Left ventricle myocardium superior (tissue), 1 donor: Measurements from ENCODE around the gene SLC20A1. TPM values are rescaled to one million over a fixed set of nuclear protein-coding genes. Genes with fewer than 3 reads are reported as not detected.
"Not testable (repeated sequence)": the region's sequence is repeated elsewhere in the genome, so short reads cannot be mapped to it uniquely, and the experiment has no call there.

Source experiments
- ATAC-seq: fragments of 200-7000 bp; cut with Tn5 transposase; one replicate; pipeline ENCODE4 v1.9.1; 2020; ENCODE audit warnings: mild to moderate bottlenecking, moderate library complexity
- DNase-seq: peaks from one replicate; pipeline ENCODE4 v3.0.0-alpha.2; 2020
- intact Hi-C: fragments of 100-400 bp; cut with micrococcal nuclease; formaldehyde crosslinking; loops from one replicate; pipeline ENCODE4 v1.11.0; 2022
- total RNA-seq: library from RNA; stranded (reverse); fragmentation: NEBNext Ultra II Directional; extraction: Animal tissue kit (Norgen Biotek cat#: 25700); gene quantifications from one replicate; pipeline ENCODE4 v1.2.1, GENCODE V29; 2021
- donor health status: DM: no; HTN: yes; CAD: no; lungs with severe emphysema.

The SLC20A1 gene
- total RNA-seq, 1 donor from 2014 or later, result 10.8 TPM

DNA sequence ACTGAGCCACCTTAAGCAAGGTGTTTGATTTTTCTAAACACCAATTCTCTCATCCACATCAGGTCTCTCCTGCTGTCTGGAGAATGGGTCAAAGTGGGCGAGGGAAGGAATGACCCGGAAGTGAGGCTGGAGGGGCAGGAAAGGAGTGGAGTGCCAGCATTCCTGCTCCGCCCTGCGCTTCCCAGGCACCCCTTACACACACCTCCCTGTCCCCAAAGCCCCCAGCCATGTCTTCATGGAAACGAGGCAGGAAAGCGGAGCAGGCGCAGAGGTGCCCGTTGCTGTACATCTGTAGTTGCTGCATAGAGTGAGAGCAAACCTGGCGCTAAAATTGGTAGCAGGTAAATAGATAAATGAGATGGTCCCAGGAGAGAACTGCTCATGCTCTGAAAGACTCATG lies 47.9 kb downstream of the SLC20A1 start:
- intact Hi-C loops, result no loop called here
- DNase-seq (no peak), ATAC-seq (no peak)

DNA sequence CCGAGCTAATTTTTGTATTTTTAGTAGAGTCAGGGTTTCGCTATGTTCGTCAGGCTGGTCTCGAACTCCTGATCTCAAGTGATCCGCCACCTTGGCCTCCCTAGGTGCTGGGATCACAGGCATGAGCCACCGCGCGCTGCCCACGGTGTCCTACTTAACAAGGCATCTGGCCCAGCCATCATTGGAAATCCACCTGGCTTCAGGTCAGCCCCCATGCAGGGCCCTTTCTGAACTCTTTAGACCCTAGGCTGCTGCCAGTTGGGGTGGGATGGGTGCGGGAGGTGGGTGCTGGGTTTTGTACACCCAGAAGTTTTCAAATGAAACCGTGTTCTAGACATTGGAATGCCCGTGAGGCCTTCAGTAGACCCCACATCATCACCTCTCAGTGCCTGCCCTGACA lies 48.4 kb downstream of the SLC20A1 start:
- intact Hi-C loops, result no loop called here
- ATAC-seq (no peak), DNase-seq (no peak)

DNA sequence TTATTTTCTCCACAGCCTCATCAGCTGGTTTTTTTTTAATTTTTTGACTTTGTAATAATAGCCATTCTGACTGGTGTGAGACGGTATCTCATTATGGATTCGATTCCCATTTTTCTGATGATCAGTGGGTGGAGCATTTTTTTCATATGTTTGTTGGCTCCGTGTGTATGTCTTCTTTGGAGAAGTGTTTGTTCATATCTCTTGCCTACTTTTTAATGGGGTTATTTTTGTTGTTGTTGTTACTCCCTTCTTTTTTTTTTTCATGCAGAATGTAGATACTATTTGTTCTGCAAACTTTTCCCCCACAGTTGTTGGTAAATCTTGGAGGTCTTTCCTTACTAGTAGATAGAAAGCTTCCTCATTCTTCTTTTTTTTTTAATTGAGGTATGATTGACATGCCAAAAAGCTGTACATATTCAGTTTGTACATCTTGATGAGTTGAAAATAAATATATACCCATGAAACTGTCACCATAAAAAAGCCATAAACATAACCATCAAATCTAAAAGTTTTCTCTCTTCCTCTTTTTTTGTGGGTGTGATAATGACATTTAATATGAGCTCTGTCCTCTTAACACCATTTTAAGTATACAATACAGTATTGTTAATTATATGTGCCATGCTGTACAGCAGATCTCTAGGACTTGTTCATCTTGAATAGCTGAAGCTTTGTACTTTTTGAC lies 53.2 kb downstream of the SLC20A1 start:
- ATAC-seq, result no peak
- DNase-seq, result no peak
- intact Hi-C loops, result no loop called here

GRCh38 chr2:112699984-112700667 lies 54.4 kb downstream of the SLC20A1 start:
- no peak for DNase-seq
- intact Hi-C loops, result no loop called here
- ATAC-seq, result peak; percentile 38

DNA sequence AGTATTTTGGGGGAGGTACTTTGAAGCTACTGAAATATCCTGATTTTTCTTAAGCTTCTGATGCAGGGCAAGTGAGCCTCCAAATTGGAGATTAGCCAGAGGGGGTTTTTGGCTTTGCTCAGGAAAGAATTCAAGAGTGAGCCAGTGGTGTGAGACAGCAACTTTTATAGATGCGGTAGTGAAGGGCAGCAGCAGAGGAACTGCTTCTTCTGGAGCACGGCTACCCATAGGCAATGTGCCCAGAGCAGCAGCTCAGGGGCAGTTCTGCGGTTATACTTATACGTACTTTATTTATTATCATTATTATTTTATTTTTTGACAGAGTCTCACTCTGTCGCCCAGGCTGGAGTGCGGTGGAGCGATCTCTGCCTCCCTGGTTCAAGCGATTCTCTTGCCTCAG lies 55.3 kb downstream of the SLC20A1 start:
- DNase-seq (no peak), ATAC-seq (peak; percentile 52)
- intact Hi-C loops, result no loop called here

- ATAC-seq (no peak), DNase-seq (no peak)
- intact Hi-C loops, result no loop called here
Observed at GRCh38 chr2:112703684-112704083, 57.9 kb downstream of the SLC20A1 start.

DNA sequence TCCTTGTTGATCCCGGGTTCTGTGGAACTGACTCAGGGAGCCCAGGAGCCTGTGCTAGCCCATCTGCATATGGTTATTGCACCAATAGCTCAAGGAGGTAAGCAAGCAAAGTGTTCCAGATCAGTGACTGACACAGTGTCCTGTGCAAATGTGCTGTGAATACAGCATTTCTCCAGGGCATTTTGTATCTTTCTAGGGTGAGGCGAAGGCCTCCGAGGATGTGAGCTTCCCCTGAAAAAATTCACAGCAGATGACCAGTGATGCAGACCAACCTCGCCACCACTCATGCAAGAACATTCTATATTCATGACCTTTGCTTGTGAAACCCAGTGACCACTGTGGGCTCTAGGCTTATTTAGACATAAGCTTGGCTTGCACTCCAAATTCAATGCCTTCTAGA lies 59.8 kb downstream of the SLC20A1 start:
- DNase-seq (no peak), ATAC-seq (no peak)
- intact Hi-C loops, result no loop called here

DNA sequence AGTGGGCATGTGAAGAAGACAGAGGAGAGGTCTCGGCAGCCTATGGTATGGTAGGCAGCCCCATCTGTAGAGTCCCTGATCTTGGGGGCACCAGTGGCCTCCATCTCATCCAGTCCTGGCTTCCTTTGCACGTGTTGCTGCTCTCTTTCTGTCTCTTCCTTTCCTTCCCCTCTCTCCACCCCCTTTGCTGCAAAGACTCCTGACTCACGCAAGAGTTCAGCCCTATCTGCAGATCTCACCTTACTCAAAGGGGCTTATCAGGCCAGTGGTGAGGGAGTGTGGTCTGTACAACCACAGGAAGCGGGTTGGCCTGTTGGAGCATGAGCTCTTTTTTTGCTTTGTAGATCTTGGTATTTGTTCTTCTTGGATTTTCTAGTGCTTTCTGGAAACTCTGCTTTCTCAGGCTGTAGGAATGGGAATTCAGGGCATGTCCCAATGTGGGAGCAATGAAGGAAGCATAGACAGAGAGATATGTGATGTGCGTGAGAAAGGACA lies 60.5 kb downstream of the SLC20A1 start:
- DNase-seq, result no peak
- ATAC-seq, result no peak
- intact Hi-C loops, result no loop called here

- DNase-seq, intact Hi-C loops, ATAC-seq: not testable (repeated sequence)
Observed at GRCh38 chr2:112706947-112707346, 61.2 kb downstream of the SLC20A1 start.

DNA sequence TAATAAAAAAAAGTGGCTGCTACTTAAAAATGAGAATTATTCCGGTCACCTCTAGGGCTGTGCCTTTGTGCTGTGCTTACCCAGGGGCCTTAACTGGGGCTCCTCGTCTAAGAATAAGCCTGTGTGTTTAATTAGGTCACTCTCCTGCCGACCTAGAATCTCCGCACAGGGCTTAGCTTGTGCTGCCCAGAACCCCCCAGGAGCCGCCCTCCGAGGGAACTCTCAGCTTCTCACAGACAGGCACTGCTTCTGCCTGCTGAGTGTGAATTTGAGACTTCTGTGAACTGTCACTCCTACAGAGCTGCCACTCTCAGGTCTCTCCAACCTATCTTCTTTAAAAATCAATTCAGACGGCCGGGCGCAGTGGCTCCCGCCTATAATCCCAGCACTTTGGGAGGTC lies 63.2 kb downstream of the SLC20A1 start:
- no peak for DNase-seq
- ATAC-seq, result no peak
- intact Hi-C loops, result no loop called here

DNA sequence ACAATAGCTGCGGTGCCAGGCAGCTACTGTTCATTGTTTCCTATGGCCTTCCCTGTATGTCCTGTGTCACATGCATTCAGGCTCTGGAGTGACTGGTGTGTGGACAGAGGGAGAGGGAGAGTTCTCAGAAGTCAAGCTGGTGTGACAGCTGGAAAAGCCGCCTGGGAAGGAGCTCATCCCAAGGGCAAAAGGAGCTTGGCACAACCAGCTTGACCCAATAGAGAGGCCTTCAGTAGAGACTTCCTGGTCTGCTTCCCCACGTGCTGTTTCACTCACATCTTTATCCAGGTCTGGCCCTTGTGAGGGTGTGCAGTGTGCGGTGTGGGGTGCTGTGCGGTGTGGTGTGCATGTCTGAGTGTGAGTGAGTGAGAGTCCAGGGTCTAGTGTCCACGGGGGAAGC lies 64.0 kb downstream of the SLC20A1 start:
- DNase-seq, result no peak
- intact Hi-C loops, result no loop called here
- ATAC-seq, result no peak

DNA sequence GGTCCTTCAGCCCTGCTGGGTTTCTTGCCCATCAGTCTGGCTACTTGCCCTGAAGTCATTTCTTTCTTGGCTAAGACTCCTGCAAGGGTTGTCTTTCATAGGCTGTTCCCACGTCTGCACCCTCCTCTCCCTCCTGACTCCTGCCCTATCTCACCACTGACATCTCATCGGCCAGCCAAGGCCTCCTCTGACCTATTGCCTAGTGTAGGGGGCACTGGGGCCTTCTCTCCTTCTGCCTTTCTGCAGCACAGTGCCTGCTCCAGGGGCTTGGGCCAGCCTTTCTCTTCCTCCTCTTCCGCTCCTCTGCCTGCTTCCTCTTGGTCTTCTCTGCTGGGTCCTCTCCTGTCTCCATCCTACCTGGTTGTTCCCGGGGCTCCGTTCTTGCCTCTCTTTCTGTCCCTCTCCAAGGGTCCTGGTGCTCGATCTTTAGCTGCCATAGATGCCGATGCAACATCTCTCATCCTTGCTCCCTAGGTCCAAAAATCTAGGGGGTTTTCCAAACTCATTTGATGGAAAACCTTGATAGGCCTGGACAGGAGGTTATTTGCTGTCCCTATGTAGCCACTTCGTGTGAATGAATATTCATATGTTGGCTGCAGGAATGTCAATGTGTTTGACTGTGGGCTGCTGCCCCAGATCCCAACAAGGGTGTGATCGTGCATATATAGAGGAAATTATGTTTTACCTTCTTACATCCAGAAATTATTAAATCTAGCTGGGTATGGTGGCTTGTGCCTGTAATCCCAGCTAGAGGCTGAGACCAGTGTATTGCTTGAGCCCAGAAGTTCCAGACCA lies 65.4 kb downstream of the SLC20A1 start:
- intact Hi-C loops, result no loop called here
- DNase-seq (no peak), ATAC-seq (no peak)

GRCh38 chr2:112712465-112712864 lies 66.7 kb downstream of the SLC20A1 start:
- intact Hi-C loops, result no loop called here
- ATAC-seq, result no peak
- DNase-seq, result no peak

DNA sequence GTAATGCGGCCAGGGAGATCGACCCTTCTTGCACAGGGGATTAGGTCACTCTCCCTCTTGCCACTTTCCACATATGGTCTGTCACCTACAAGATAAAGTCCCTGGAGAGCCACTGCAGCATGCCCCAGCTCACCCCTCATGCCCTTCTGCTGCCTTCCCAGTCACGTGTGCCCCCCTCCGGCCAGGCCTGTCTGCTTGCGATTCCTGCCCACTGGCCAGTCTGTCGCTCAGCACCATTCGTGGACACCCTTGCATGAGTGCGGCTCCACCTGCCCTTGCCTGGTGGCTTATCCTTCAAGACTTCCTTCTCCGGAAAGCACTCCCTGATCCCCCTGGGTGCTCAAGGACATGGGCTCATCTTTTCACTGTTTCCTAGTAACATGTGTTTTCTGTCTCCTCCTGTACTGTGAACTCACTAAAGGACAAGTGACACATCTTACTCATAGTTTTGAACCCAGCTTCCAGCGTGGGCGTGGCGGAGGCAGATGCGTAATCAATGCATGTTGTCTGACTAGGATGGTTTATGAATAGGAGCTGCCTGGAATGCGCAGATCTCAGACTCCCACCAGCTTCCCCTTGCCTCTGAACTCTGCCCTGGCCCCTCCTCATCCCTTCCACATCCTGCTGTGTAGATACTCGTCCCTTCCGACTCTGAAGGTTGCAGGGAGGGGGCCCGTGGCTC lies 67.3 kb downstream of the SLC20A1 start:
- intact Hi-C loops, result no loop called here
- ATAC-seq (no peak), DNase-seq (no peak)

Other genes starting within 250 kb of the SLC20A1 start
- gene RGPD8, start 212.3 kb upstream of the SLC20A1 start, total RNA-seq, result 7.8 TPM
- 44.3 TPM for gene TTL, start 163.8 kb upstream of the SLC20A1 start, total RNA-seq
- 12.2 TPM for gene POLR1B, start 103.5 kb upstream of the SLC20A1 start, total RNA-seq
- gene CHCHD5, start 61.3 kb upstream of the SLC20A1 start, total RNA-seq, result 24.8 TPM
- not detected for gene NT5DC4, start 75.1 kb downstream of the SLC20A1 start, total RNA-seq
- 0.10 TPM for gene CKAP2L, start 118.7 kb downstream of the SLC20A1 start, total RNA-seq
- not detected for gene IL1A, start 138.6 kb downstream of the SLC20A1 start, total RNA-seq
- gene IL1B, start 190.8 kb downstream of the SLC20A1 start, total RNA-seq, result 0.37 TPM